Right cardiac atrium (tissue), 5 donors: ENCODE data around the gene PIAS1. TPM values are rescaled to one million over a fixed set of nuclear protein-coding genes. Genes with fewer than 3 reads are reported as not detected.

Experiments
- ATAC-seq, 2 donors: fragments of 200-7000 bp; cut with Tn5 transposase; one replicate each; pipeline versions ENCODE4 v1.8.0 to v1.9.1; 2020; ENCODE audit warnings: moderate library complexity in 2 of 2, mild to moderate bottlenecking in 1 of 2
- DNase-seq, 3 donors: peaks; one replicate each; pipeline ENCODE4 v3.0.0-alpha.2; 2020
- H3K27ac ChIP-seq: one replicate; pipeline ENCODE4 v1.5.1; 2013; ENCODE audit warnings: mild to moderate bottlenecking, low read length, control low read depth, moderate library complexity
- H3K27me3 ChIP-seq: one replicate; pipeline ENCODE4 v1.6.1; 2013; ENCODE audit not compliant: control insufficient read depth, insufficient read depth
- H3K4me1 ChIP-seq: one replicate; pipeline ENCODE4 v1.6.1; 2013; ENCODE audit warnings: low read length; ENCODE audit not compliant: control insufficient read depth, insufficient read depth
- H3K4me3 ChIP-seq: one replicate; pipeline ENCODE4 v1.5.1; 2013; ENCODE audit warnings: low read length, control low read depth
- H3K9me3 ChIP-seq: one replicate; pipeline ENCODE4 v1.6.1; 2013; ENCODE audit warnings: low read length; ENCODE audit not compliant: control insufficient read depth
- WGBS: extraction: QIAGEN DNeasy Blood & Tissue Kit; methylation state at CpG from one replicate; pipeline ENCODE4 v1.1.7; 2013; 5-methylcytosine and 5-hydroxymethylcytosine counted together
- intact Hi-C, 4 donors: fragments of 100-400 bp; cut with DNase I; formaldehyde crosslinking; loops; one replicate each; pipeline versions ENCODE4 v1.11.0 to v1.14.0; 2022 to 2023
- polyA plus RNA-seq: library from polyadenylated mRNA; stranded (reverse); fragments of 200-250 nt; gene quantifications from one replicate; pipeline ENCODE4 v1.2.3, GENCODE V29; 2013
- total RNA-seq, 4 donors: library from RNA; stranded (reverse); fragmentation: NEBNext Ultra II Directional; extraction: Animal tissue kit (Norgen Biotek cat#: 25700); gene quantifications; one replicate each; pipeline ENCODE4 v1.2.1, GENCODE V29; 2021
- donor health status: healthy with polysubstance abuse.
- donor health status: DM: no; HTN: yes; CAD: no.
- donor health status: DM: no; HTN: no; CAD: no.
- donor health status: DM: no; HTN: yes; CAD: no; lungs with severe emphysema.
- donor health status: DM: yes; HTN: yes; CAD: no.

Gene PIAS1
- total and polyA plus RNA-seq, 5 donors = 8.7 to 38.2 (median 34.7) TPM

- Histone ChIP-seq H3K9me3 (no peaks in the 10 kb centered on the region), H3K4me1 (no peaks in the 10 kb centered on the region), H3K4me3 (no peak overlapping the region), H3K27me3 (no peaks in the 10 kb centered on the region), H3K27ac (no peak overlapping the region)
- intact Hi-C loops = no loop called here
- WGBS = 58% methylated on average over 3 of the region's 3 CpGs
- ATAC-seq (no peak), DNase-seq (no peak)
These were observed 33.4 kb upstream of the PIAS1 start for GRCh38 chr15:68020685-68021084.

- intact Hi-C loops = no loop called here
- H3K4me1 ChIP-seq = no peaks in the 10 kb centered on the region
- ATAC-seq = peak; percentile 87
- 58% methylated on average over 5 of the region's 5 CpGs for WGBS
- no peaks in the 10 kb centered on the region for H3K9me3 ChIP-seq
- peak overlapping the region; percentile 43 for H3K27ac ChIP-seq
- peak; percentile 26 to 77 (median 50) for DNase-seq
- no peaks in the 10 kb centered on the region for H3K27me3 ChIP-seq
- no peak overlapping the region for H3K4me3 ChIP-seq
These were observed 32.1 kb upstream of the PIAS1 start for GRCh38 chr15:68022061-68022460.

GRCh38 chr15:68023307-68024101 is 30.6 kb upstream of the PIAS1 start:
- 89% methylated on average over 8 of the region's 8 CpGs for WGBS
- no peak for DNase-seq
- intact Hi-C loops = no loop called here
- no peak for ATAC-seq
- H3K9me3 ChIP-seq = no peaks in the 10 kb centered on the region
- H3K4me1 ChIP-seq = no peaks in the 10 kb centered on the region
- H3K27me3 ChIP-seq = no peaks in the 10 kb centered on the region
- no peak overlapping the region for H3K4me3 ChIP-seq
- no peak overlapping the region for H3K27ac ChIP-seq

GRCh38 chr15:68025835-68026424 is 28.2 kb upstream of the PIAS1 start:
- no peak for DNase-seq
- H3K4me1 ChIP-seq = no peaks in the 10 kb centered on the region
- H3K27ac ChIP-seq = no peak overlapping the region
- no peaks in the 10 kb centered on the region for H3K9me3 ChIP-seq
- no peak overlapping the region for H3K4me3 ChIP-seq
- WGBS = 74% methylated on average over 6 of the region's 6 CpGs
- ATAC-seq = no peak
- intact Hi-C loops = no loop called here
- no peaks in the 10 kb centered on the region for H3K27me3 ChIP-seq

- DNase-seq = no peak
- Histone ChIP-seq H3K4me3 (no peak overlapping the region), H3K27me3 (no peaks in the 10 kb centered on the region), H3K4me1 (no peaks in the 10 kb centered on the region), H3K9me3 (no peaks in the 10 kb centered on the region), H3K27ac (no peak overlapping the region)
- WGBS = 80% methylated on average over 9 of the region's 9 CpGs
- intact Hi-C loops = no loop called here
- no peak for ATAC-seq
These were observed 26.7 kb upstream of the PIAS1 start for GRCh38 chr15:68027388-68027787.

GRCh38 chr15:68028137-68028887 is 25.8 kb upstream of the PIAS1 start:
- H3K27me3 ChIP-seq = no peaks in the 10 kb centered on the region
- H3K27ac ChIP-seq = no peak overlapping the region
- H3K4me3 ChIP-seq = no peak overlapping the region
- no peaks in the 10 kb centered on the region for H3K9me3 ChIP-seq
- H3K4me1 ChIP-seq = no peaks in the 10 kb centered on the region
- 83% methylated on average over 7 of the region's 7 CpGs for WGBS
- no peak for DNase-seq
- intact Hi-C loops = no loop called here
- ATAC-seq = no peak

GRCh38 chr15:68028888-68029207 is 25.3 kb upstream of the PIAS1 start:
- Histone ChIP-seq H3K9me3 (no peaks in the 10 kb centered on the region), H3K27me3 (no peaks in the 10 kb centered on the region), H3K4me3 (no peak overlapping the region), H3K4me1 (no peaks in the 10 kb centered on the region), H3K27ac (no peak overlapping the region)
- ATAC-seq (no peak), DNase-seq (no peak)
- WGBS = 85% methylated on average over 5 of the region's 5 CpGs
- intact Hi-C loops = no loop called here

GRCh38 chr15:68029959-68030358 is 24.2 kb upstream of the PIAS1 start:
- no peak for DNase-seq
- no peaks in the 10 kb centered on the region for H3K27me3 ChIP-seq
- intact Hi-C loops = no loop called here

GRCh38 chr15:68031404-68031803 is 22.7 kb upstream of the PIAS1 start:
- no peaks in the 10 kb centered on the region for H3K9me3 ChIP-seq
- no peaks in the 10 kb centered on the region for H3K4me1 ChIP-seq
- no peaks in the 10 kb centered on the region for H3K27me3 ChIP-seq
- intact Hi-C loops = no loop called here
- WGBS = 34% methylated on average over 2 of the region's 2 CpGs
- DNase-seq (no peak), ATAC-seq (peak; percentile 48 to 55)
- no peak overlapping the region for H3K4me3 ChIP-seq
- H3K27ac ChIP-seq = no peak overlapping the region

More at GRCh38 chr15:68029959-68030358, 24.2 kb upstream of the PIAS1 start:
- Histone ChIP-seq H3K27ac (no peak overlapping the region), H3K4me3 (no peak overlapping the region), H3K4me1 (no peaks in the 10 kb centered on the region), H3K9me3 (no peaks in the 10 kb centered on the region)
- no peak for ATAC-seq

GRCh38 chr15:68032672-68033071 is 21.4 kb upstream of the PIAS1 start:
- intact Hi-C loops = no loop called here
- no peak for ATAC-seq

GRCh38 chr15:68034081-68034480 is 20.0 kb upstream of the PIAS1 start:
- ATAC-seq (no peak), DNase-seq (peak in 1 of 3 donors; percentile 30)
- Histone ChIP-seq H3K27me3 (no peaks in the 10 kb centered on the region), H3K4me3 (no peak overlapping the region), H3K9me3 (no peaks in the 10 kb centered on the region), H3K27ac (no peak overlapping the region), H3K4me1 (no peaks in the 10 kb centered on the region)
- 42% methylated on average over 3 of the region's 3 CpGs for WGBS
- intact Hi-C loops = no loop called here

More at GRCh38 chr15:68032672-68033071, 21.4 kb upstream of the PIAS1 start:
- Histone ChIP-seq H3K27me3 (no peaks in the 10 kb centered on the region), H3K9me3 (no peaks in the 10 kb centered on the region), H3K4me1 (no peaks in the 10 kb centered on the region), H3K4me3 (no peak overlapping the region), H3K27ac (no peak overlapping the region)
- whole genome bisulfite sequencing = 77% methylated on average over 1 of the region's 1 CpG
- DNase-seq = no peak
